ENCODE data around the gene ZNF609. TPM values are rescaled to one million over a fixed set of nuclear protein-coding genes. Genes with fewer than 3 reads are reported as not detected.

The ZNF609 gene
- total RNA-seq, 1 donor from 2014 or later = 11.3 TPM

- no peak for FAIRE-seq
- Histone ChIP-seq H3K27me3 (ENCODE audit: control insufficient read depth, insufficient read depth, low read length) (no peaks in the 10 kb centered on the region), H3K4me3 (ENCODE audit: low read depth, low read length) (no peak overlapping the region), H3K36me3 (ENCODE audit: control insufficient read depth, insufficient read depth, low read length) (no peaks in the 10 kb centered on the region)
- no peak for DNase-seq (ENCODE audit: low read depth)
- TF ChIP-seq, protein P1, sequence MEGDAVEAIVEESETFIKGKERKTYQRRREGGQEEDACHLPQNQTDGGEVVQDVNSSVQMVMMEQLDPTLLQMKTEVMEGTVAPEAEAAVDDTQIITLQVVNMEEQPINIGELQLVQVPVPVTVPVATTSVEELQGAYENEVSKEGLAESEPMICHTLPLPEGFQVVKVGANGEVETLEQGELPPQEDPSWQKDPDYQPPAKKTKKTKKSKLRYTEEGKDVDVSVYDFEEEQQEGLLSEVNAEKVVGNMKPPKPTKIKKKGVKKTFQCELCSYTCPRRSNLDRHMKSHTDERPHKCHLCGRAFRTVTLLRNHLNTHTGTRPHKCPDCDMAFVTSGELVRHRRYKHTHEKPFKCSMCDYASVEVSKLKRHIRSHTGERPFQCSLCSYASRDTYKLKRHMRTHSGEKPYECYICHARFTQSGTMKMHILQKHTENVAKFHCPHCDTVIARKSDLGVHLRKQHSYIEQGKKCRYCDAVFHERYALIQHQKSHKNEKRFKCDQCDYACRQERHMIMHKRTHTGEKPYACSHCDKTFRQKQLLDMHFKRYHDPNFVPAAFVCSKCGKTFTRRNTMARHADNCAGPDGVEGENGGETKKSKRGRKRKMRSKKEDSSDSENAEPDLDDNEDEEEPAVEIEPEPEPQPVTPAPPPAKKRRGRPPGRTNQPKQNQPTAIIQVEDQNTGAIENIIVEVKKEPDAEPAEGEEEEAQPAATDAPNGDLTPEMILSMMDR (IDR thresholded peaks at IDR 0.05; ENCODE audit: insufficient read depth, low read length, severe bottlenecking) = no peak
Measured at GRCh38 chr15:64429448-64429847, 30.9 kb upstream of the ZNF609 start.

- TF ChIP-seq, protein P1 (IDR thresholded peaks at IDR 0.05; ENCODE audit: insufficient read depth, low read length, severe bottlenecking) = no peak
- FAIRE-seq = no peak
- no peak for DNase-seq (ENCODE audit: low read depth)
- Histone ChIP-seq H3K4me3 (ENCODE audit: low read depth, low read length) (no peak overlapping the region), H3K27me3 (ENCODE audit: control insufficient read depth, insufficient read depth, low read length) (no peaks in the 10 kb centered on the region), H3K36me3 (ENCODE audit: control insufficient read depth, insufficient read depth, low read length) (no peaks in the 10 kb centered on the region)
Measured at GRCh38 chr15:64430000-64430735, 30.2 kb upstream of the ZNF609 start.

DNA sequence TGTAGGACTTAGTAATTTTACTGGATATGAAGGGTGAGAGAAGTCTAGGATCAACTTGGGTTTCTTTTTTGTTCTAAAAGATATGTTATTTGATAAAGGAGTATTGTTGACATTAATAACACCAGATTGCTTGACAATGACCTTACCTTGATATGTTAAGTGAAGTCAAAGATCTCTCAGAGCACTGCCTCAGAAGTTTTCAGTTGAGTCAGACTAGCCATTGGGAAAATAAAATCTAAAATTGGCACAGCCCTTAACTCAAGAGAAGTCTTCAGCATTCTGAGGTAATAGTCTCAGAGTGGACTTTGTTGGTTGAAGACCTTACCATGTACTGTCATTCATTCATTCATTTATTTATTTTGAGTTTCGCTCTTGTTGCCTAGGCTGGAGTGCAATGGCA is 22.4 kb upstream of the ZNF609 start:
- no peaks in the 10 kb centered on the region for H3K27me3 ChIP-seq (ENCODE audit: control insufficient read depth, insufficient read depth, low read length)
- H3K4me3 ChIP-seq (ENCODE audit: low read depth, low read length) = no peak overlapping the region
- FAIRE-seq = no peak
- peaks cover 1% of the 10 kb centered on the region for H3K36me3 ChIP-seq (ENCODE audit: control insufficient read depth, insufficient read depth, low read length)
- DNase-seq (ENCODE audit: low read depth) = no peak
- TF ChIP-seq, protein P1 (IDR thresholded peaks at IDR 0.05; ENCODE audit: insufficient read depth, low read length, severe bottlenecking) = no peak

DNA sequence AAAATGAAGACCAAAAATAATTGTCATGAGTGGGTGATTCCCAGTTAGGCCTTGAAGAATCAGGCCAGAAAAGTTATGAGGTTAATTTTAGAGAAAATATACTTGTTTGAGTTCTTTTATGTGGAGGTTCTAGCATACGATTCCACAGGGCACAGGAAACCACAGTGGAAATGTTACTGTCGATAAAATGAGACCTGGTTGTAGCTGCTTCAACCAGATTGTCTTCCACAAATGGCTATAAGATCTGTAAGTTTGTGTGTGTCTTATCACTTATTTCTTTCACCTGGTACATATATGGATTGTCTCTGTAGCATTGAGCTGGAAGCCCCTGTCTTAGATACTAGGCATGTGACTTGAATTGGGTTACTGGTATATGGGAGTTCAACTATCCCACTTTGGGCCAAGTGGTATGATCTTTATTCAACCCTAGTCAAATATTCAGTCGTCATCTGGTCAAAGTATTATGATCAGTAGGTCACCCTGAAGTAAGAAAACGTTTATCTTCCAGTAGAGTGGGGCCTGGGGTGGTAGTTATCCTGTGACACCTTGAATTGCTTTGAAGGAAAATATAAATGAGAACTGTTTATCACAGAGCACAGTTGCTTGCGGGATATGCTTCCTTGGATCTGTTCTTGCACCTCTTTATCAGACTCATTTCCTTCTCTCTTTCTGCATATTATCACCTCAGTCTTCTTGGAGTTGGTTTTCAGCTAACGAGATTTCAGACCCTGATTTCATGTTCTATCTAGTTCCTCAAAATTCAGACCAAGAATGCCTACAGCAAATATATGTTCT is 21.5 kb upstream of the ZNF609 start:
- Histone ChIP-seq H3K27me3 (ENCODE audit: control insufficient read depth, insufficient read depth, low read length) (no peaks in the 10 kb centered on the region), H3K36me3 (ENCODE audit: control insufficient read depth, insufficient read depth, low read length) (peaks cover 1% of the 10 kb centered on the region), H3K4me3 (ENCODE audit: low read depth, low read length) (no peak overlapping the region)
- DNase-seq (ENCODE audit: low read depth) = no peak
- TF ChIP-seq, protein P1 (IDR thresholded peaks at IDR 0.05; ENCODE audit: insufficient read depth, low read length, severe bottlenecking) = no peak
- FAIRE-seq = no peak

DNA sequence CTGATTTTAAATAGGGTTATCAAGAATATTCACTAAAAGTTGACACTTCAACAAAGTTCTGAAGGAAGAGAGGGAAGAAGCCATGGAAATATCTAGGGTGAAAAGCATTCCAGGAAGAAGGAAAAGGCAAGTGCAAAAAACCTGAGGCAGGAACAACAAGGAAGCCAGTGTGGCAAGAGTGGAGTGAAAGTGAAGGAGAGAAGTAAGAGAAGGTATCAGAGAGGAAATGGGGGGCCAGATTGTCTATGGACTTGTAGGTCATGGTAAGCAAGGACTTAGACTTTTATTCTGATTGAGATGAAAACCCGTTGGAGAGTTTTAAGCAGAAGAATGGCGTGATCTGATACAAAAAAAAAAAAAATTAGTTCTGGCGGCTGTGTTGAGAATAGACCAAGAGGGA is 18.5 kb upstream of the ZNF609 start:
- DNase-seq (ENCODE audit: low read depth) (no peak), FAIRE-seq (no peak)
- no peaks in the 10 kb centered on the region for H3K27me3 ChIP-seq (ENCODE audit: control insufficient read depth, insufficient read depth, low read length)
- TF ChIP-seq, protein P1 (IDR thresholded peaks at IDR 0.05; ENCODE audit: insufficient read depth, low read length, severe bottlenecking) = no peak
- no peak overlapping the region for H3K4me3 ChIP-seq (ENCODE audit: low read depth, low read length)
- peaks cover 1% of the 10 kb centered on the region for H3K36me3 ChIP-seq (ENCODE audit: control insufficient read depth, insufficient read depth, low read length)
